HepG2 (cell line): ENCODE measurements around the gene RNU6-8. TPM values are rescaled to one million over a fixed set of nuclear protein-coding genes. Genes with fewer than 3 reads are reported as not detected.

Experiments used
- HNRNPLL ChIP-seq: fragments of 200-400 bp; formaldehyde crosslinking; IDR thresholded peaks from 2 replicates; pipeline ENCODE4 v1.6.1; 2017; ENCODE audit warnings: mild to moderate bottlenecking, low read depth, low read length; ENCODE audit not compliant: poor library complexity, severe bottlenecking
- KDM4B ChIP-seq: sonication (generic); formaldehyde crosslinking; IDR thresholded peaks from 2 replicates; pipeline ENCODE4 v1.4.0; 2020; ENCODE audit warnings: missing genetic modification reagents
- KLF13 ChIP-seq: sonication (generic); formaldehyde crosslinking; IDR thresholded peaks from 2 replicates; pipeline ENCODE4 v1.4.0; 2020; ENCODE audit warnings: mild to moderate bottlenecking, missing genetic modification reagents
- NCOA5 ChIP-seq: sonication (generic); formaldehyde crosslinking; IDR thresholded peaks from 2 replicates; pipeline ENCODE4 v1.4.0; 2020; ENCODE audit warnings: missing genetic modification reagents
- RARA ChIP-seq: IDR thresholded peaks from 2 replicates; pipeline ENCODE4 v1.6.1; 2016; ENCODE audit warnings: missing genetic modification reagents, missing compliant biosample characterization
- SETDB1 ChIP-seq: sonication (generic); formaldehyde crosslinking; IDR thresholded peaks from 2 replicates; pipeline ENCODE4 v1.5.1; 2020; ENCODE audit warnings: missing genetic modification reagents, mild to moderate bottlenecking, borderline replicate concordance
- ZNF558 ChIP-seq: sonication (generic); formaldehyde crosslinking; IDR thresholded peaks from 2 replicates; pipeline ENCODE4 v1.9.0; 2022; ENCODE audit warnings: mild to moderate bottlenecking, missing genetic modification reagents, borderline replicate concordance
- ZSCAN31 ChIP-seq: sonication (generic); formaldehyde crosslinking; IDR thresholded peaks from 2 replicates; pipeline ENCODE4 v1.5.0; 2020; ENCODE audit warnings: low read depth, mild to moderate bottlenecking, missing genetic modification reagents
- polyA plus RNA-seq, 8 experiments: library from polyadenylated mRNA; depleted of rRNA in 3 of 8; stranded (reverse) in 7 of 8; unstranded in 1 of 8; fragments of >200 nt; fragmentation: Illumina TruSeq in 4 of 8; extraction: Trizol in 4 of 8; gene quantifications; 2 replicates each; pipeline versions ENCODE4 v1.2.1 to v1.2.3, GENCODE V29; 2011 to 2016; ENCODE audit warnings: low read depth in 4 of 8, missing spikeins in 1 of 8, mixed read lengths in 1 of 8; ENCODE audit not compliant: insufficient read depth in 1 of 8
- total RNA-seq, 5 experiments: library from RNA; depleted of rRNA; stranded (reverse); fragments of >200 nt; fragmentation: Illumina TruSeq; extraction: Trizol; gene quantifications; 2 replicates each; pipeline ENCODE4 v1.2.3, GENCODE V29; 2016; ENCODE audit warnings: low read depth in 1 of 5
- TF ChIP-seq, protein P1 (sequence below): sonication (generic); formaldehyde crosslinking; IDR thresholded peaks from 2 replicates; pipeline ENCODE4 v1.4.0; 2020; ENCODE audit warnings: mild to moderate bottlenecking, low read depth, missing genetic modification reagents
- TF ChIP-seq, protein P2 (sequence below): IDR thresholded peaks from 2 replicates; pipeline ENCODE4 v1.6.1; 2012; ENCODE audit warnings: inconsistent platforms
- TF ChIP-seq, protein P3 (sequence below): sonication (generic); formaldehyde crosslinking; IDR thresholded peaks from 2 replicates; pipeline ENCODE4 v1.4.0; 2020; ENCODE audit warnings: mild to moderate bottlenecking, missing genetic modification reagents
- TF ChIP-seq, protein P4 (sequence below): IDR thresholded peaks from 2 replicates; pipeline ENCODE4 v1.6.1; 2016; ENCODE audit warnings: mild to moderate bottlenecking
- TF ChIP-seq, protein P5 (sequence below): sonication (generic); formaldehyde crosslinking; IDR thresholded peaks from 2 replicates; pipeline ENCODE4 v1.5.0; 2020; ENCODE audit warnings: missing genetic modification reagents
- TF ChIP-seq, protein P6 (sequence below): sonication (generic); formaldehyde crosslinking; IDR thresholded peaks from 2 replicates; pipeline ENCODE4 v1.9.0; 2021; ENCODE audit warnings: mild to moderate bottlenecking, missing genetic modification reagents

The RNU6-8 gene
- total and polyA plus RNA-seq, 2 of the 13 experiments (the other 11 are each of a cell fraction or from before 2014, with no cell fraction given): under 0.01 TPM; not detected in 1

DNA sequence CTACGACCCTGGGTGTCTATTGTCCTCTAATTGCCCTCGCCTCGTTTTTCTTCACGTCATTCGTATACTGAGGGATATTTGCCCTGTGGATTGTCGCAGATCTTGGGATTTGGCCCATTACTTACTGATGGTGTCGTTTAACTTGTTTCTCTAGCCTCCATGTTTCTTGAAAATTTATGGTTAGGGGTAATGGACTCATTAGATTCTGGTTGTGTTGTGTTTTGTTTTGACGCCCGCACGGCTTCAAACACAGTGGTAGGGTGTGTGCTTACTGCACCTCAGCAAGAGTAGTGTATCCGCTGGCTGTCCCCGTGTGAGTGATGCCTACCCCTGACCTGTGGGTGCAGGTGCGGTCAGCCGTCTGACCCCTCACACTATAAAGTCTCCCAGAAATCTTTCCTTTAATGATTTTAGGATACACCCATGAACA lies 874 bp upstream of the RNU6-8 start (continued):
- TF ChIP-seq, protein P1, sequence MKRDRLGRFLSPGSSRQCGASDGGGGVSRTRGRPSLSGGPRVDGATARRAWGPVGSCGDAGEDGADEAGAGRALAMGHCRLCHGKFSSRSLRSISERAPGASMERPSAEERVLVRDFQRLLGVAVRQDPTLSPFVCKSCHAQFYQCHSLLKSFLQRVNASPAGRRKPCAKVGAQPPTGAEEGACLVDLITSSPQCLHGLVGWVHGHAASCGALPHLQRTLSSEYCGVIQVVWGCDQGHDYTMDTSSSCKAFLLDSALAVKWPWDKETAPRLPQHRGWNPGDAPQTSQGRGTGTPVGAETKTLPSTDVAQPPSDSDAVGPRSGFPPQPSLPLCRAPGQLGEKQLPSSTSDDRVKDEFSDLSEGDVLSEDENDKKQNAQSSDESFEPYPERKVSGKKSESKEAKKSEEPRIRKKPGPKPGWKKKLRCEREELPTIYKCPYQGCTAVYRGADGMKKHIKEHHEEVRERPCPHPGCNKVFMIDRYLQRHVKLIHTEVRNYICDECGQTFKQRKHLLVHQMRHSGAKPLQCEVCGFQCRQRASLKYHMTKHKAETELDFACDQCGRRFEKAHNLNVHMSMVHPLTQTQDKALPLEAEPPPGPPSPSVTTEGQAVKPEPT (CRISPR knock-in tag): no peak
- TF ChIP-seq ZSCAN31: peak; percentile 6; the same call in 1 of the 2 replicates
- peak; percentile 35; the same call in 1 of the 2 replicates for TF ChIP-seq KLF13 (CRISPR knock-in tag)
- TF ChIP-seq, protein P2, sequence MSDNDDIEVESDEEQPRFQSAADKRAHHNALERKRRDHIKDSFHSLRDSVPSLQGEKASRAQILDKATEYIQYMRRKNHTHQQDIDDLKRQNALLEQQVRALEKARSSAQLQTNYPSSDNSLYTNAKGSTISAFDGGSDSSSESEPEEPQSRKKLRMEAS: no peak
- TF ChIP-seq, protein P3, sequence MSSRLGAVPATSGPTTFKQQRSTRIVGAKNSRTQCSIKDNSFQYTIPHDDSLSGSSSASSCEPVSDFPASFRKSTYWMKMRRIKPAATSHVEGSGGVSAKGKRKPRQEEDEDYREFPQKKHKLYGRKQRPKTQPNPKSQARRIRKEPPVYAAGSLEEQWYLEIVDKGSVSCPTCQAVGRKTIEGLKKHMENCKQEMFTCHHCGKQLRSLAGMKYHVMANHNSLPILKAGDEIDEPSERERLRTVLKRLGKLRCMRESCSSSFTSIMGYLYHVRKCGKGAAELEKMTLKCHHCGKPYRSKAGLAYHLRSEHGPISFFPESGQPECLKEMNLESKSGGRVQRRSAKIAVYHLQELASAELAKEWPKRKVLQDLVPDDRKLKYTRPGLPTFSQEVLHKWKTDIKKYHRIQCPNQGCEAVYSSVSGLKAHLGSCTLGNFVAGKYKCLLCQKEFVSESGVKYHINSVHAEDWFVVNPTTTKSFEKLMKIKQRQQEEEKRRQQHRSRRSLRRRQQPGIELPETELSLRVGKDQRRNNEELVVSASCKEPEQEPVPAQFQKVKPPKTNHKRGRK: no peak; the same call in 1 of the 2 replicates
- TF ChIP-seq, protein P4, sequence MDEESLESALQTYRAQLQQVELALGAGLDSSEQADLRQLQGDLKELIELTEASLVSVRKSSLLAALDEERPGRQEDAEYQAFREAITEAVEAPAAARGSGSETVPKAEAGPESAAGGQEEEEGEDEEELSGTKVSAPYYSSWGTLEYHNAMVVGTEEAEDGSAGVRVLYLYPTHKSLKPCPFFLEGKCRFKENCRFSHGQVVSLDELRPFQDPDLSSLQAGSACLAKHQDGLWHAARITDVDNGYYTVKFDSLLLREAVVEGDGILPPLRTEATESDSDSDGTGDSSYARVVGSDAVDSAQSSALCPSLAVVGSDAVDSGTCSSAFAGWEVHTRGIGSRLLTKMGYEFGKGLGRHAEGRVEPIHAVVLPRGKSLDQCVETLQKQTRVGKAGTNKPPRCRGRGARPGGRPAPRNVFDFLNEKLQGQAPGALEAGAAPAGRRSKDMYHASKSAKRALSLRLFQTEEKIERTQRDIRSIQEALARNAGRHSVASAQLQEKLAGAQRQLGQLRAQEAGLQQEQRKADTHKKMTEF: no peak
- TF ChIP-seq RARA (CRISPR knock-in tag): 0 out of 2 replicates have a peak, but pooled peaks have one; percentile 36
- TF ChIP-seq, protein P5, sequence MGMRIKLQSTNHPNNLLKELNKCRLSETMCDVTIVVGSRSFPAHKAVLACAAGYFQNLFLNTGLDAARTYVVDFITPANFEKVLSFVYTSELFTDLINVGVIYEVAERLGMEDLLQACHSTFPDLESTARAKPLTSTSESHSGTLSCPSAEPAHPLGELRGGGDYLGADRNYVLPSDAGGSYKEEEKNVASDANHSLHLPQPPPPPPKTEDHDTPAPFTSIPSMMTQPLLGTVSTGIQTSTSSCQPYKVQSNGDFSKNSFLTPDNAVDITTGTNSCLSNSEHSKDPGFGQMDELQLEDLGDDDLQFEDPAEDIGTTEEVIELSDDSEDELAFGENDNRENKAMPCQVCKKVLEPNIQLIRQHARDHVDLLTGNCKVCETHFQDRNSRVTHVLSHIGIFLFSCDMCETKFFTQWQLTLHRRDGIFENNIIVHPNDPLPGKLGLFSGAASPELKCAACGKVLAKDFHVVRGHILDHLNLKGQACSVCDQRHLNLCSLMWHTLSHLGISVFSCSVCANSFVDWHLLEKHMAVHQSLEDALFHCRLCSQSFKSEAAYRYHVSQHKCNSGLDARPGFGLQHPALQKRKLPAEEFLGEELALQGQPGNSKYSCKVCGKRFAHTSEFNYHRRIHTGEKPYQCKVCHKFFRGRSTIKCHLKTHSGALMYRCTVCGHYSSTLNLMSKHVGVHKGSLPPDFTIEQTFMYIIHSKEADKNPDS (CRISPR knock-in tag): no peak
- TF ChIP-seq NCOA5 (CRISPR knock-in tag): no peak
- TF ChIP-seq ZNF558 (CRISPR knock-in tag): 0 out of 2 replicates have a peak, but pooled peaks have one; percentile 57
- TF ChIP-seq, protein P6, sequence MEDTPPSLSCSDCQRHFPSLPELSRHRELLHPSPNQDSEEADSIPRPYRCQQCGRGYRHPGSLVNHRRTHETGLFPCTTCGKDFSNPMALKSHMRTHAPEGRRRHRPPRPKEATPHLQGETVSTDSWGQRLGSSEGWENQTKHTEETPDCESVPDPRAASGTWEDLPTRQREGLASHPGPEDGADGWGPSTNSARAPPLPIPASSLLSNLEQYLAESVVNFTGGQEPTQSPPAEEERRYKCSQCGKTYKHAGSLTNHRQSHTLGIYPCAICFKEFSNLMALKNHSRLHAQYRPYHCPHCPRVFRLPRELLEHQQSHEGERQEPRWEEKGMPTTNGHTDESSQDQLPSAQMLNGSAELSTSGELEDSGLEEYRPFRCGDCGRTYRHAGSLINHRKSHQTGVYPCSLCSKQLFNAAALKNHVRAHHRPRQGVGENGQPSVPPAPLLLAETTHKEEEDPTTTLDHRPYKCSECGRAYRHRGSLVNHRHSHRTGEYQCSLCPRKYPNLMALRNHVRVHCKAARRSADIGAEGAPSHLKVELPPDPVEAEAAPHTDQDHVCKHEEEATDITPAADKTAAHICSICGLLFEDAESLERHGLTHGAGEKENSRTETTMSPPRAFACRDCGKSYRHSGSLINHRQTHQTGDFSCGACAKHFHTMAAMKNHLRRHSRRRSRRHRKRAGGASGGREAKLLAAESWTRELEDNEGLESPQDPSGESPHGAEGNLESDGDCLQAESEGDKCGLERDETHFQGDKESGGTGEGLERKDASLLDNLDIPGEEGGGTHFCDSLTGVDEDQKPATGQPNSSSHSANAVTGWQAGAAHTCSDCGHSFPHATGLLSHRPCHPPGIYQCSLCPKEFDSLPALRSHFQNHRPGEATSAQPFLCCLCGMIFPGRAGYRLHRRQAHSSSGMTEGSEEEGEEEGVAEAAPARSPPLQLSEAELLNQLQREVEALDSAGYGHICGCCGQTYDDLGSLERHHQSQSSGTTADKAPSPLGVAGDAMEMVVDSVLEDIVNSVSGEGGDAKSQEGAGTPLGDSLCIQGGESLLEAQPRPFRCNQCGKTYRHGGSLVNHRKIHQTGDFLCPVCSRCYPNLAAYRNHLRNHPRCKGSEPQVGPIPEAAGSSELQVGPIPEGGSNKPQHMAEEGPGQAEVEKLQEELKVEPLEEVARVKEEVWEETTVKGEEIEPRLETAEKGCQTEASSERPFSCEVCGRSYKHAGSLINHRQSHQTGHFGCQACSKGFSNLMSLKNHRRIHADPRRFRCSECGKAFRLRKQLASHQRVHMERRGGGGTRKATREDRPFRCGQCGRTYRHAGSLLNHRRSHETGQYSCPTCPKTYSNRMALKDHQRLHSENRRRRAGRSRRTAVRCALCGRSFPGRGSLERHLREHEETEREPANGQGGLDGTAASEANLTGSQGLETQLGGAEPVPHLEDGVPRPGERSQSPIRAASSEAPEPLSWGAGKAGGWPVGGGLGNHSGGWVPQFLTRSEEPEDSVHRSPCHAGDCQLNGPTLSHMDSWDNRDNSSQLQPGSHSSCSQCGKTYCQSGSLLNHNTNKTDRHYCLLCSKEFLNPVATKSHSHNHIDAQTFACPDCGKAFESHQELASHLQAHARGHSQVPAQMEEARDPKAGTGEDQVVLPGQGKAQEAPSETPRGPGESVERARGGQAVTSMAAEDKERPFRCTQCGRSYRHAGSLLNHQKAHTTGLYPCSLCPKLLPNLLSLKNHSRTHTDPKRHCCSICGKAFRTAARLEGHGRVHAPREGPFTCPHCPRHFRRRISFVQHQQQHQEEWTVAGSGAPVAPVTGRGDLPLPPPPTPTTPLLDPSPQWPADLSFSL (CRISPR knock-in tag): peak; percentile 81
- TF ChIP-seq KDM4B (CRISPR knock-in tag): no peak
- 0 out of 2 replicates have a peak, but pooled peaks have one; percentile 8 for TF ChIP-seq SETDB1 (CRISPR knock-in tag)
- TF ChIP-seq HNRNPLL: no peak
